HCT116 (cell line): ENCODE measurements around the gene ZNF18.

ENCODE experiments used
- CEBPB ChIP-seq: IDR thresholded peaks from 2 replicates; pipeline ENCODE4 v1.6.1; 2012; ENCODE audit warnings: low read depth
- EGR1 ChIP-seq: IDR thresholded peaks from 2 replicates; pipeline ENCODE4 v1.6.1; 2012; ENCODE audit warnings: low read depth
- EZH2 ChIP-seq: fragments of 200-600 bp; sonication (generic); IDR thresholded peaks from 2 replicates; pipeline ENCODE4 v1.6.1; 2017; ENCODE audit warnings: antibody characterized with exemption, mixed run types
- EZH2phosphoT487 ChIP-seq: fragments of 200-600 bp; IDR thresholded peaks from 2 replicates; pipeline ENCODE4 v1.6.1; 2018; ENCODE audit warnings: antibody characterized with exemption, borderline replicate concordance
- POLR2A ChIP-seq: IDR thresholded peaks from 2 replicates; pipeline ENCODE4 v1.7.0; 2011; ENCODE audit warnings: borderline replicate concordance; ENCODE audit not compliant: insufficient read depth, insufficient read length; ENCODE audit errors: extremely low read depth
- POLR2AphosphoS5 ChIP-seq: IDR thresholded peaks from 2 replicates; pipeline ENCODE4 v1.6.1; 2011; ENCODE audit warnings: mild to moderate bottlenecking, low read depth, low read length, moderate library complexity
- TCF7L2 ChIP-seq: IDR thresholded peaks from 2 replicates; pipeline ENCODE4 v1.7.0; 2011; ENCODE audit warnings: borderline replicate concordance, inconsistent platforms; ENCODE audit not compliant: insufficient read depth, insufficient read length; ENCODE audit errors: extremely low read depth
- YY1 ChIP-seq: IDR thresholded peaks from 2 replicates; pipeline ENCODE4 v1.6.1; 2011; ENCODE audit warnings: low read length, low read depth, moderate library complexity, mild to moderate bottlenecking; ENCODE audit not compliant: insufficient replicate concordance; ENCODE audit errors: extremely low read depth
- TF ChIP-seq, protein P1 (sequence below), 3 experiments: fragments of 200-600 bp in 1 of 3; sonication (generic) in 1 of 3; IDR thresholded peaks in 2 of 3; conservative IDR thresholded peaks in 1 of 3; 2 replicates each; pipeline ENCODE4 v1.5.1; 2012 to 2017; ENCODE audit warnings: low read depth in 2 of 3, low read length in 2 of 3, antibody characterized with exemption in 1 of 3, borderline replicate concordance in 1 of 3, control low read depth in 1 of 3, mild to moderate bottlenecking in 1 of 3, mixed read lengths in 1 of 3, mixed run types in 1 of 3, moderate library complexity in 1 of 3; ENCODE audit not compliant: insufficient read depth in 1 of 3
- TF ChIP-seq, protein P2 (sequence below): IDR thresholded peaks from 2 replicates; pipeline ENCODE4 v1.6.1; 2012
- TF ChIP-seq, protein P3 (sequence below): IDR thresholded peaks from 2 replicates; pipeline ENCODE4 v1.6.1; 2012; ENCODE audit warnings: low read depth

DNA sequence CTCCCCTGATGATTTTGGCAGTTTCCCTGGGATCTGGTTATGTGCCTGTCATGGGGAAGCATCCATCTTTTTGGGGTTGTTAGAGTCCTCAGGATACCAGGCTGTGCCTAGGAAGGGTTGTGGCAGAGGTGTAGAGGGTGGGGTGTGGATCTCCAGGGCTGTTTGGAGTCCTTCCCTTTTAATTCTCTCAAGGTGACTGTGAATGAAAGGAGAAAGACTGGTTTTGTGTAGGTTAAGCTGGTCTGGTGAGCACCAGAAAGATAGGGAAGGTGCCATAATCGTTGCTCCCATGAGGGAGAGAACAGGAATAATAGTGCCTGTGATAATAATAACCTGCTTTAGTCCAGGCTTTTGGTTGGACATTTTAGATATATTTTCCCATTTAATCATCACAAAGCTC lies 30.4 kb upstream of the ZNF18 start:
- TF ChIP-seq, protein P1, sequence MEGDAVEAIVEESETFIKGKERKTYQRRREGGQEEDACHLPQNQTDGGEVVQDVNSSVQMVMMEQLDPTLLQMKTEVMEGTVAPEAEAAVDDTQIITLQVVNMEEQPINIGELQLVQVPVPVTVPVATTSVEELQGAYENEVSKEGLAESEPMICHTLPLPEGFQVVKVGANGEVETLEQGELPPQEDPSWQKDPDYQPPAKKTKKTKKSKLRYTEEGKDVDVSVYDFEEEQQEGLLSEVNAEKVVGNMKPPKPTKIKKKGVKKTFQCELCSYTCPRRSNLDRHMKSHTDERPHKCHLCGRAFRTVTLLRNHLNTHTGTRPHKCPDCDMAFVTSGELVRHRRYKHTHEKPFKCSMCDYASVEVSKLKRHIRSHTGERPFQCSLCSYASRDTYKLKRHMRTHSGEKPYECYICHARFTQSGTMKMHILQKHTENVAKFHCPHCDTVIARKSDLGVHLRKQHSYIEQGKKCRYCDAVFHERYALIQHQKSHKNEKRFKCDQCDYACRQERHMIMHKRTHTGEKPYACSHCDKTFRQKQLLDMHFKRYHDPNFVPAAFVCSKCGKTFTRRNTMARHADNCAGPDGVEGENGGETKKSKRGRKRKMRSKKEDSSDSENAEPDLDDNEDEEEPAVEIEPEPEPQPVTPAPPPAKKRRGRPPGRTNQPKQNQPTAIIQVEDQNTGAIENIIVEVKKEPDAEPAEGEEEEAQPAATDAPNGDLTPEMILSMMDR (IDR thresholded peaks at IDR 0.05 in 2 of 3, conservative IDR thresholded peaks at IDR 0.05 in 1 of 3; ENCODE audit: borderline replicate concordance in 1 of 3, insufficient read depth in 1 of 3, low read depth in 2 of 3, low read length in 2 of 3): no peak
- TF ChIP-seq, protein P2, sequence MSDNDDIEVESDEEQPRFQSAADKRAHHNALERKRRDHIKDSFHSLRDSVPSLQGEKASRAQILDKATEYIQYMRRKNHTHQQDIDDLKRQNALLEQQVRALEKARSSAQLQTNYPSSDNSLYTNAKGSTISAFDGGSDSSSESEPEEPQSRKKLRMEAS: no peak
- TF ChIP-seq EGR1 (no peak), CEBPB (no peak), EZH2phosphoT487 (no peak), EZH2 (no peak), POLR2AphosphoS5 (no peak), POLR2A (no peak), TCF7L2 (no peak), YY1 (no peak)
- TF ChIP-seq, protein P3, sequence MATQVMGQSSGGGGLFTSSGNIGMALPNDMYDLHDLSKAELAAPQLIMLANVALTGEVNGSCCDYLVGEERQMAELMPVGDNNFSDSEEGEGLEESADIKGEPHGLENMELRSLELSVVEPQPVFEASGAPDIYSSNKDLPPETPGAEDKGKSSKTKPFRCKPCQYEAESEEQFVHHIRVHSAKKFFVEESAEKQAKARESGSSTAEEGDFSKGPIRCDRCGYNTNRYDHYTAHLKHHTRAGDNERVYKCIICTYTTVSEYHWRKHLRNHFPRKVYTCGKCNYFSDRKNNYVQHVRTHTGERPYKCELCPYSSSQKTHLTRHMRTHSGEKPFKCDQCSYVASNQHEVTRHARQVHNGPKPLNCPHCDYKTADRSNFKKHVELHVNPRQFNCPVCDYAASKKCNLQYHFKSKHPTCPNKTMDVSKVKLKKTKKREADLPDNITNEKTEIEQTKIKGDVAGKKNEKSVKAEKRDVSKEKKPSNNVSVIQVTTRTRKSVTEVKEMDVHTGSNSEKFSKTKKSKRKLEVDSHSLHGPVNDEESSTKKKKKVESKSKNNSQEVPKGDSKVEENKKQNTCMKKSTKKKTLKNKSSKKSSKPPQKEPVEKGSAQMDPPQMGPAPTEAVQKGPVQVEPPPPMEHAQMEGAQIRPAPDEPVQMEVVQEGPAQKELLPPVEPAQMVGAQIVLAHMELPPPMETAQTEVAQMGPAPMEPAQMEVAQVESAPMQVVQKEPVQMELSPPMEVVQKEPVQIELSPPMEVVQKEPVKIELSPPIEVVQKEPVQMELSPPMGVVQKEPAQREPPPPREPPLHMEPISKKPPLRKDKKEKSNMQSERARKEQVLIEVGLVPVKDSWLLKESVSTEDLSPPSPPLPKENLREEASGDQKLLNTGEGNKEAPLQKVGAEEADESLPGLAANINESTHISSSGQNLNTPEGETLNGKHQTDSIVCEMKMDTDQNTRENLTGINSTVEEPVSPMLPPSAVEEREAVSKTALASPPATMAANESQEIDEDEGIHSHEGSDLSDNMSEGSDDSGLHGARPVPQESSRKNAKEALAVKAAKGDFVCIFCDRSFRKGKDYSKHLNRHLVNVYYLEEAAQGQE: no peak
